ENCODE results near the gene LBHD2.

DNA sequence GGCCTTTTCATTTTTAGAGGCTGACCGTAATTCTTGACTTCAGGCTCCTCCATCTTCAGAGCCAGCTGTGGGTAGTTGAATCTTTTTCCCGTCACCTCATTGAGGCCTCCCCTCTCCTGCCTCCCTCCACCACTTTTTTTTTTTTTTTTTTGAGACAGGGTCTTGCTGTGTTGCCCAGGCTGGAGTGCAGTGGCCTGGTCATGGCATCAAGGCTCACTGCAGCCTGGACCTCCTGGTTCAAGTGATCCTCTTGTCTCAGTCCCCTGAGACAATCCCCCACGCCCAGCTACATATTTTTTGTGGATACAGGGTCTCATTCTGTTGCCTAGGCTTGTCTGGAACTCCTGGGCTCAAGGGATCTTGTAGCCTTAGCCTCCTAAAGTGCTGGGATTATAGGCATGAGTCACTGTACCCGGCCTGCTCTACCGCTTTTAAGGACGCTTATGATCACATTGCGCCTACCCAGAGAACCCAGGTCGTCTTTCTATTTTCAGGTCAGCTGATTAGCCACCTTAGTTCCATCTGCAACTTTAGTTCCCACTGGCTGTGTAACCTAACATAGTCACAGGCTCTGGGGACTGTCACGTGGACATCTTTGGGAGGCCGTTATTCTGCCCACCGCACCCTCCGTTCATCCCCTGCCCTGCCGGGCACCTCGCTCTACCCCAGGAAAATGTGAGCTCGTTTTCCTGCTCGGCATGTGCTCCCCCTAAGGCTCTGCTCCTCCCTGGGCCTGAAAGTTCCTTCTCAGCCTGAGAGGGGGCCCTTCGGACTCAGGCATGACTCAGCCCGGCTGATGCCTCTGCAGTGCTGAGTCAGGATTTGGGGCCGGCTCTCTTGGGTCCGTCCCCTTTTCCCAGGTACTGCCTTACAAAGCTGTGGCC is 52.6 kb downstream of the LBHD2 start:
- TF ChIP-seq, protein P1, sequence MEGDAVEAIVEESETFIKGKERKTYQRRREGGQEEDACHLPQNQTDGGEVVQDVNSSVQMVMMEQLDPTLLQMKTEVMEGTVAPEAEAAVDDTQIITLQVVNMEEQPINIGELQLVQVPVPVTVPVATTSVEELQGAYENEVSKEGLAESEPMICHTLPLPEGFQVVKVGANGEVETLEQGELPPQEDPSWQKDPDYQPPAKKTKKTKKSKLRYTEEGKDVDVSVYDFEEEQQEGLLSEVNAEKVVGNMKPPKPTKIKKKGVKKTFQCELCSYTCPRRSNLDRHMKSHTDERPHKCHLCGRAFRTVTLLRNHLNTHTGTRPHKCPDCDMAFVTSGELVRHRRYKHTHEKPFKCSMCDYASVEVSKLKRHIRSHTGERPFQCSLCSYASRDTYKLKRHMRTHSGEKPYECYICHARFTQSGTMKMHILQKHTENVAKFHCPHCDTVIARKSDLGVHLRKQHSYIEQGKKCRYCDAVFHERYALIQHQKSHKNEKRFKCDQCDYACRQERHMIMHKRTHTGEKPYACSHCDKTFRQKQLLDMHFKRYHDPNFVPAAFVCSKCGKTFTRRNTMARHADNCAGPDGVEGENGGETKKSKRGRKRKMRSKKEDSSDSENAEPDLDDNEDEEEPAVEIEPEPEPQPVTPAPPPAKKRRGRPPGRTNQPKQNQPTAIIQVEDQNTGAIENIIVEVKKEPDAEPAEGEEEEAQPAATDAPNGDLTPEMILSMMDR (IDR thresholded peaks at IDR 0.05; ENCODE audit: insufficient read depth, low read length, poor library complexity, severe bottlenecking) = no peak
- TF ChIP-seq EZH2phosphoT487 (conservative IDR thresholded peaks at IDR 0.05; ENCODE audit: low read length) = no peak
